Stomach smooth muscle (tissue), 2 donors: Measurements from ENCODE around the gene SPTSSA.

ENCODE experiments used
- H3K27ac ChIP-seq: one replicate; pipeline ENCODE4 v1.7.0; 2013; ENCODE audit warnings: mild to moderate bottlenecking, low read length, inconsistent platforms
- H3K27me3 ChIP-seq, 2 donors: one replicate each; pipeline ENCODE4 v1.7.0; 2013; ENCODE audit warnings: low read length in 2 of 2; ENCODE audit not compliant: insufficient read depth in 2 of 2, control insufficient read depth in 1 of 2
- H3K36me3 ChIP-seq, 2 donors: one replicate each; pipeline ENCODE4 v1.7.0; 2013; ENCODE audit warnings: low read length in 2 of 2; ENCODE audit not compliant: control insufficient read depth in 2 of 2, insufficient read depth in 2 of 2
- H3K4me1 ChIP-seq: one replicate; pipeline ENCODE4 v1.7.0; 2013; ENCODE audit warnings: low read length; ENCODE audit not compliant: control insufficient read depth, insufficient read depth
- H3K4me3 ChIP-seq, 2 donors: one replicate each; pipeline ENCODE4 v1.7.0; 2013; ENCODE audit warnings: low read length in 2 of 2
- H3K9ac ChIP-seq, 2 donors: one replicate each; pipeline ENCODE4 v1.7.0; 2013; ENCODE audit warnings: low read length in 2 of 2, mild to moderate bottlenecking in 1 of 2
- H3K9me3 ChIP-seq, 2 donors: one replicate each; pipeline ENCODE4 v1.7.0; 2013; ENCODE audit warnings: low read length in 2 of 2; ENCODE audit not compliant: control insufficient read depth in 2 of 2
- donor health status: healthy.
- donor health status: Pancreatic carcinoma.

The SPTSSA gene

GRCh38 chr14:34426313-34427295, 35.4 kb downstream of the SPTSSA start:
- Histone ChIP-seq H3K4me3 (no peak overlapping the region), H3K36me3 (no peaks in the 10 kb centered on the region), H3K27me3 (no peaks in the 10 kb centered on the region), H3K9ac (no peak overlapping the region), H3K27ac (no peak overlapping the region), H3K4me1 (no peaks in the 10 kb centered on the region), H3K9me3 (no peaks in the 10 kb centered on the region)

- no peak overlapping the region for H3K4me3 ChIP-seq
- no peaks in the 10 kb centered on the region for H3K4me1 ChIP-seq
- H3K27me3 ChIP-seq: no peaks in the 10 kb centered on the region
- no peak overlapping the region for H3K27ac ChIP-seq
- no peaks in the 10 kb centered on the region for H3K36me3 ChIP-seq
- no peak overlapping the region for H3K9ac ChIP-seq
- H3K9me3 ChIP-seq: peaks cover 0 to 5% of the 10 kb centered on the region in 2 donors
Measured at GRCh38 chr14:34425095-34425851, 36.8 kb downstream of the SPTSSA start.

- no peaks in the 10 kb centered on the region for H3K4me1 ChIP-seq
Measured at GRCh38 chr14:34424488-34424887, 37.6 kb downstream of the SPTSSA start.

GRCh38 chr14:34423445-34423844, 38.6 kb downstream of the SPTSSA start:
- no peaks in the 10 kb centered on the region for H3K4me1 ChIP-seq
- H3K9ac ChIP-seq: no peak overlapping the region
- no peaks in the 10 kb centered on the region for H3K36me3 ChIP-seq
- H3K9me3 ChIP-seq: peaks cover 0 to 5% of the 10 kb centered on the region in 2 donors
- H3K4me3 ChIP-seq: no peak overlapping the region
- H3K27ac ChIP-seq: no peak overlapping the region
- H3K27me3 ChIP-seq: no peaks in the 10 kb centered on the region

More at GRCh38 chr14:34424488-34424887, 37.6 kb downstream of the SPTSSA start:
- Histone ChIP-seq H3K4me3 (no peak overlapping the region), H3K27ac (no peak overlapping the region), H3K36me3 (no peaks in the 10 kb centered on the region), H3K27me3 (no peaks in the 10 kb centered on the region), H3K9me3 (peaks cover 0 to 5% of the 10 kb centered on the region in 2 donors), H3K9ac (no peak overlapping the region)

GRCh38 chr14:34420547-34421150, 41.4 kb downstream of the SPTSSA start:
- Histone ChIP-seq H3K9me3 (peaks cover 0 to 5% of the 10 kb centered on the region in 2 donors), H3K4me3 (no peak overlapping the region), H3K36me3 (no peaks in the 10 kb centered on the region), H3K27me3 (no peaks in the 10 kb centered on the region), H3K9ac (no peak overlapping the region), H3K4me1 (no peaks in the 10 kb centered on the region), H3K27ac (no peak overlapping the region)

- H3K9me3 ChIP-seq: peaks cover 0 to 9% of the 10 kb centered on the region in 2 donors
- no peak overlapping the region for H3K4me3 ChIP-seq
- H3K27ac ChIP-seq: no peak overlapping the region
- no peaks in the 10 kb centered on the region for H3K27me3 ChIP-seq
- H3K9ac ChIP-seq: no peak overlapping the region
- H3K36me3 ChIP-seq: no peaks in the 10 kb centered on the region
- H3K4me1 ChIP-seq: no peaks in the 10 kb centered on the region
Measured at GRCh38 chr14:34409721-34410120, 52.3 kb downstream of the SPTSSA start.

- Histone ChIP-seq H3K4me1 (no peaks in the 10 kb centered on the region), H3K36me3 (no peaks in the 10 kb centered on the region), H3K27ac (no peak overlapping the region), H3K27me3 (no peaks in the 10 kb centered on the region), H3K4me3 (no peak overlapping the region), H3K9me3 (peaks cover 0 to 9% of the 10 kb centered on the region in 2 donors), H3K9ac (no peak overlapping the region)
Measured at GRCh38 chr14:34407951-34408350, 54.1 kb downstream of the SPTSSA start.

- Histone ChIP-seq H3K9me3 (no peaks in the 10 kb centered on the region), H3K36me3 (no peaks in the 10 kb centered on the region), H3K4me1 (no peaks in the 10 kb centered on the region), H3K4me3 (no peak overlapping the region), H3K27me3 (no peaks in the 10 kb centered on the region), H3K9ac (no peak overlapping the region), H3K27ac (no peak overlapping the region)
Measured at GRCh38 chr14:34404416-34404815, 57.6 kb downstream of the SPTSSA start.

- Histone ChIP-seq H3K36me3 (no peaks in the 10 kb centered on the region), H3K4me3 (no peak overlapping the region), H3K9ac (no peak overlapping the region), H3K27ac (no peak overlapping the region), H3K4me1 (no peaks in the 10 kb centered on the region), H3K9me3 (no peaks in the 10 kb centered on the region), H3K27me3 (no peaks in the 10 kb centered on the region)
Measured at GRCh38 chr14:34403646-34404045, 58.4 kb downstream of the SPTSSA start.

- no peaks in the 10 kb centered on the region for H3K4me1 ChIP-seq
- H3K9me3 ChIP-seq: no peaks in the 10 kb centered on the region
- H3K27ac ChIP-seq: no peak overlapping the region
- H3K27me3 ChIP-seq: no peaks in the 10 kb centered on the region
- H3K36me3 ChIP-seq: no peaks in the 10 kb centered on the region
- H3K9ac ChIP-seq: no peak overlapping the region
- no peak overlapping the region for H3K4me3 ChIP-seq
Measured at GRCh38 chr14:34398024-34398423, 64.0 kb downstream of the SPTSSA start.
